ENCODE measurements around the gene NLK. TPM values are rescaled to one million over a fixed set of nuclear protein-coding genes. Genes with fewer than 3 reads are reported as not detected.

Gene NLK
- total and polyA plus RNA-seq, 2 donors (not counting 1 experiment from before 2014, with no cell fraction given): 14.4 to 16.1 TPM

DNA sequence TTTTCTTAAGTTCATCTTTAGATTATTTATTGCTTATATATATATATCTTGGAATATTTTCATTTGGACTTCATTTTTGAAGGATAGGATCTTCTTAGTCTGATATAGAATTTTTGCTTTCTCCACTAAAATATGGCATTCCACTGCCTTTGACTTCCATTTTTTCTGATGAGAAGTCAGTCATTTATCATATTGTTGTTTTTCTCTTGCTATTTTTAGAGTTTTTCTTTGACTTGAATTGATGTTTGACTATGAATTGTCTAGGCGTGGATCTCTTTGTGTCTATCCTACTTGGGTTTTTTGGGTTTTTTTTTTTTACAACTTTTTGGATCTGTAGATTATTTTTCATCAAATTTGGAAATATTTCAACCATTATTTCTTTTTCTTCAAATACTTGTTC lies 67.7 kb downstream of the NLK start:
- Histone ChIP-seq H3K27ac (ENCODE audit: insufficient read depth, low read length) (no peak overlapping the region), H3K9ac (ENCODE audit: insufficient read depth, low read length) (no peak overlapping the region), H3K36me3 (ENCODE audit: control insufficient read depth, insufficient read depth, low read length) (no peaks in the 10 kb centered on the region), H3K27me3 (ENCODE audit: control insufficient read depth, insufficient read depth, low read length) (no peaks in the 10 kb centered on the region), H3K4me1 (ENCODE audit: control insufficient read depth, extremely low read depth, insufficient read depth, low read length) (peaks cover 8% of the 10 kb centered on the region), H2AFZ (ENCODE audit: low read length) (no peak overlapping the region), H3K4me2 (ENCODE audit: extremely low read depth, insufficient read depth, low read length) (no peak overlapping the region), H4K20me1 (ENCODE audit: control insufficient read depth, extremely low read depth, insufficient read depth, low read length) (no peaks in the 10 kb centered on the region), H3K4me3 (replicated peaks in 1 of 4; ENCODE audit: control extremely low read depth in 1 of 4, insufficient read depth in 1 of 4, low read depth in 3 of 4, low read length in 4 of 4) (no peak overlapping the region), H3K9me3 (ENCODE audit: control insufficient read depth, insufficient read depth, low read depth, low read length) (no peaks in the 10 kb centered on the region), H3K79me2 (ENCODE audit: control insufficient read depth, insufficient read depth, low read length) (no peaks in the 10 kb centered on the region)
- TF ChIP-seq, protein P1, sequence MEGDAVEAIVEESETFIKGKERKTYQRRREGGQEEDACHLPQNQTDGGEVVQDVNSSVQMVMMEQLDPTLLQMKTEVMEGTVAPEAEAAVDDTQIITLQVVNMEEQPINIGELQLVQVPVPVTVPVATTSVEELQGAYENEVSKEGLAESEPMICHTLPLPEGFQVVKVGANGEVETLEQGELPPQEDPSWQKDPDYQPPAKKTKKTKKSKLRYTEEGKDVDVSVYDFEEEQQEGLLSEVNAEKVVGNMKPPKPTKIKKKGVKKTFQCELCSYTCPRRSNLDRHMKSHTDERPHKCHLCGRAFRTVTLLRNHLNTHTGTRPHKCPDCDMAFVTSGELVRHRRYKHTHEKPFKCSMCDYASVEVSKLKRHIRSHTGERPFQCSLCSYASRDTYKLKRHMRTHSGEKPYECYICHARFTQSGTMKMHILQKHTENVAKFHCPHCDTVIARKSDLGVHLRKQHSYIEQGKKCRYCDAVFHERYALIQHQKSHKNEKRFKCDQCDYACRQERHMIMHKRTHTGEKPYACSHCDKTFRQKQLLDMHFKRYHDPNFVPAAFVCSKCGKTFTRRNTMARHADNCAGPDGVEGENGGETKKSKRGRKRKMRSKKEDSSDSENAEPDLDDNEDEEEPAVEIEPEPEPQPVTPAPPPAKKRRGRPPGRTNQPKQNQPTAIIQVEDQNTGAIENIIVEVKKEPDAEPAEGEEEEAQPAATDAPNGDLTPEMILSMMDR (conservative IDR thresholded peaks at IDR 0.05 in 1 of 2, IDR thresholded peaks at IDR 0.05 in 1 of 2; ENCODE audit: low read depth in 1 of 2, low read length in 2 of 2): no peak
- TF ChIP-seq EZH2 (IDR thresholded peaks at IDR 0.05; ENCODE audit: low read length, missing control alignments): no peak
- DNase-seq (ENCODE audit: low read depth in 2 of 2): no peak

DNA sequence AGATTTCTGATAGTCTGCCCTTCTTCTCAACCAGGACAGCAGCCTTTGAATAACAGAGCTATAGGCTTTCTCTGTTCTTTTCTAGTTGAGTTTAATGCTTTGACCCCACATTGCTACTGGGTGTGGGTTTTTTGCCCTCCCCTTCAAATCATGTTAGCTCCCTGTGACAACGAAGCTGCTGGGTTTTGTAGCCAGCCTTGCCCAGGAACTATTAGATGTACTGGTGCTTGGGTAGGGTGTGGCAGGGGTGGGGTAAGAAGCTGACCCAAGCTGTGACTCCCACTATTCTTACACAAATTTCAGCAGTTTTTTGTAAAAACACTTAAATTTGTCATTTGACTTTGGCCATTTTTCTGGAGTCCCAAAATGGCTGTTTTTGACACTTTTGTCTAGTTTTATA lies 69.7 kb downstream of the NLK start:
- no peaks in the 10 kb centered on the region for H3K36me3 ChIP-seq (ENCODE audit: control insufficient read depth, insufficient read depth, low read length)
- no peak for DNase-seq (ENCODE audit: low read depth in 2 of 2)
- H3K4me1 ChIP-seq (ENCODE audit: control insufficient read depth, extremely low read depth, insufficient read depth, low read length): peaks cover 8% of the 10 kb centered on the region
- no peaks in the 10 kb centered on the region for H3K79me2 ChIP-seq (ENCODE audit: control insufficient read depth, insufficient read depth, low read length)
- no peaks in the 10 kb centered on the region for H3K27me3 ChIP-seq (ENCODE audit: control insufficient read depth, insufficient read depth, low read length)
- no peaks in the 10 kb centered on the region for H4K20me1 ChIP-seq (ENCODE audit: control insufficient read depth, extremely low read depth, insufficient read depth, low read length)
- peak overlapping the region; percentile 19 for H2AFZ ChIP-seq (ENCODE audit: low read length)
- H3K4me3 ChIP-seq (replicated peaks in 1 of 4; ENCODE audit: control extremely low read depth in 1 of 4, insufficient read depth in 1 of 4, low read depth in 3 of 4, low read length in 4 of 4): no peak overlapping the region
- H3K9ac ChIP-seq (ENCODE audit: insufficient read depth, low read length): no peak overlapping the region
- H3K27ac ChIP-seq (ENCODE audit: insufficient read depth, low read length): peak overlapping the region; percentile 13
- no peak overlapping the region for H3K4me2 ChIP-seq (ENCODE audit: extremely low read depth, insufficient read depth, low read length)
- TF ChIP-seq EZH2 (IDR thresholded peaks at IDR 0.05; ENCODE audit: low read length, missing control alignments): no peak
- TF ChIP-seq, protein P1 (conservative IDR thresholded peaks at IDR 0.05 in 1 of 2, IDR thresholded peaks at IDR 0.05 in 1 of 2; ENCODE audit: low read depth in 1 of 2, low read length in 2 of 2): no peak
- no peaks in the 10 kb centered on the region for H3K9me3 ChIP-seq (ENCODE audit: control insufficient read depth, insufficient read depth, low read depth, low read length)

DNA sequence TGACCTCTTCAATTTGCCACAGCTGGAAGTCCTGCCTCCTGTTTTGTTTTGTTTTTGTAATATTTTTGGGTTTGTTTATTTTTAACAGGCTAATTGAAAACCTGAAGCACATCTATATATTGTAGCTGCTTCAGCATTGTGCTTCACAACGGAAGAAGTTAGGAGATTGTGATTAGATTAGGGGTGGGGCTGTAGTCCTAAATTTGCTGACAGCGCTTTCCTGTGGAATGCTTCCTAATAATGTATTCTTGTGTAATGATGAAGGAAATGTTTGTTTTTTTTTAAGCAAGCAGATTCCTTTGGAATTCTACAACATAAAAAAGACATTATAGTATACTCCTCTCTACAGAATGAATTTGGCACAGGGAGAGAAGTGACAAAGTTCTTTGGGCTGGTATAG lies 70.1 kb downstream of the NLK start:
- H3K27ac ChIP-seq (ENCODE audit: insufficient read depth, low read length): peak overlapping the region; percentile 13
- no peak overlapping the region for H2AFZ ChIP-seq (ENCODE audit: low read length)
- H3K36me3 ChIP-seq (ENCODE audit: control insufficient read depth, insufficient read depth, low read length): no peaks in the 10 kb centered on the region
- no peaks in the 10 kb centered on the region for H4K20me1 ChIP-seq (ENCODE audit: control insufficient read depth, extremely low read depth, insufficient read depth, low read length)
- H3K27me3 ChIP-seq (ENCODE audit: control insufficient read depth, insufficient read depth, low read length): no peaks in the 10 kb centered on the region
- H3K4me2 ChIP-seq (ENCODE audit: extremely low read depth, insufficient read depth, low read length): no peak overlapping the region
- DNase-seq (ENCODE audit: low read depth in 2 of 2): peak; percentile 24 to 64
- peaks cover 8% of the 10 kb centered on the region for H3K4me1 ChIP-seq (ENCODE audit: control insufficient read depth, extremely low read depth, insufficient read depth, low read length)
- TF ChIP-seq, protein P1 (conservative IDR thresholded peaks at IDR 0.05 in 1 of 2, IDR thresholded peaks at IDR 0.05 in 1 of 2; ENCODE audit: low read depth in 1 of 2, low read length in 2 of 2): no peak
- TF ChIP-seq EZH2 (IDR thresholded peaks at IDR 0.05; ENCODE audit: low read length, missing control alignments): no peak
- no peaks in the 10 kb centered on the region for H3K79me2 ChIP-seq (ENCODE audit: control insufficient read depth, insufficient read depth, low read length)
- no peaks in the 10 kb centered on the region for H3K9me3 ChIP-seq (ENCODE audit: control insufficient read depth, insufficient read depth, low read depth, low read length)
- no peak overlapping the region for H3K4me3 ChIP-seq (replicated peaks in 1 of 4; ENCODE audit: control extremely low read depth in 1 of 4, insufficient read depth in 1 of 4, low read depth in 3 of 4, low read length in 4 of 4)
- no peak overlapping the region for H3K9ac ChIP-seq (ENCODE audit: insufficient read depth, low read length)

Measured in fibroblast of lung (primary cell).